ENCODE results near the gene EPB41L5. TPM values are rescaled to one million over a fixed set of nuclear protein-coding genes. Genes with fewer than 3 reads are reported as not detected.
"Not testable (repeated sequence)": the region's sequence is repeated elsewhere in the genome, so short reads cannot be mapped to it uniquely, and the experiment has no call there.

Gene EPB41L5
- total and polyA plus RNA-seq, 10 of the 15 experiments (the other 5 are each of a cell fraction or from before 2014, with no cell fraction given), result 2.1 to 20.4 (median 8.2) TPM

GRCh38 chr2:120134263-120134662, 121.4 kb downstream of the EPB41L5 start:
- FAIRE-seq, result no peak
- Histone ChIP-seq H3K4me1 (ENCODE audit: control insufficient read depth, insufficient read depth, low read length) (no peaks in the 10 kb centered on the region), H3K79me2 (ENCODE audit: control insufficient read depth, insufficient read depth, low read length) (no peaks in the 10 kb centered on the region), H3K9me3 (replicated peaks; ENCODE audit: control insufficient read depth, insufficient read depth, low read length) (no peaks in the 10 kb centered on the region; the same call in 2 of the 3 replicates), H3K36me3 (ENCODE audit: control insufficient read depth in 2 of 2, insufficient read depth in 2 of 2, low read length in 1 of 2) (no peaks in the 10 kb centered on the region), H3K9ac (ENCODE audit: control insufficient read depth, insufficient read depth, low read length) (no peak overlapping the region), H3K27me3 (replicated peaks in 1 of 2; ENCODE audit: control insufficient read depth in 2 of 2, insufficient read depth in 2 of 2, low read length in 1 of 2) (no peaks in the 10 kb centered on the region), H3K4me2 (ENCODE audit: control insufficient read depth, insufficient read depth) (no peak overlapping the region), H2AFZ (ENCODE audit: control insufficient read depth, low read depth, low read length) (no peak overlapping the region), H3K27ac (ENCODE audit: control insufficient read depth, insufficient read depth) (no peak overlapping the region), H4K20me1 (ENCODE audit: control insufficient read depth, insufficient read depth) (no peaks in the 10 kb centered on the region), H3K4me3 (no peak overlapping the region)
- ChIA-PET SMC1A (ENCODE audit: uncharacterized antibody, unreplicated experiment) (no interaction called here), POLR2A (no interaction called here), CTCF (no interaction called here), RAD21 (ENCODE audit: unreplicated experiment) (no interaction called here)
- ATAC-seq, result no peak
- 48% methylated on average over 4 of the region's 4 CpGs for WGBS (ENCODE audit: insufficient coverage, insufficient replicate concordance, low lambda C conversion rate, missing lambda C conversion rate)
- DNase-seq (ENCODE audit: low read depth, low spot score), result no peak
- no TSS peak for BruUV-seq (replicated peaks)
- intact Hi-C loops (cut with micrococcal nuclease; ENCODE audit: unreplicated experiment) (no loop called here), in situ Hi-C loops (cut with MboI) (no loop called here)
- TF ChIP-seq SREBF2 (IDR thresholded peaks at IDR 0.05; ENCODE audit: low read length) (no peak), ZBED1 (IDR thresholded peaks at IDR 0.05; ENCODE audit: borderline replicate concordance) (no peak), GABPA (IDR thresholded peaks at IDR 0.05; ENCODE audit: low read depth) (no peak), RCOR1 (conservative IDR thresholded peaks at IDR 0.05; ENCODE audit: low read depth, low read length) (no peak), TBL1XR1 (IDR thresholded peaks at IDR 0.05; ENCODE audit: low read depth, low read length) (no peak), MLLT1 (IDR thresholded peaks at IDR 0.05) (no peak), NR2C1 (IDR thresholded peaks at IDR 0.05) (no peak), RELA (IDR thresholded peaks at IDR 0.05; ENCODE audit: borderline replicate concordance, partially characterized antibody) (no peak), JUND (IDR thresholded peaks at IDR 0.05; ENCODE audit: low read depth, low read length) (no peak)
- TF ChIP-seq, protein P1, sequence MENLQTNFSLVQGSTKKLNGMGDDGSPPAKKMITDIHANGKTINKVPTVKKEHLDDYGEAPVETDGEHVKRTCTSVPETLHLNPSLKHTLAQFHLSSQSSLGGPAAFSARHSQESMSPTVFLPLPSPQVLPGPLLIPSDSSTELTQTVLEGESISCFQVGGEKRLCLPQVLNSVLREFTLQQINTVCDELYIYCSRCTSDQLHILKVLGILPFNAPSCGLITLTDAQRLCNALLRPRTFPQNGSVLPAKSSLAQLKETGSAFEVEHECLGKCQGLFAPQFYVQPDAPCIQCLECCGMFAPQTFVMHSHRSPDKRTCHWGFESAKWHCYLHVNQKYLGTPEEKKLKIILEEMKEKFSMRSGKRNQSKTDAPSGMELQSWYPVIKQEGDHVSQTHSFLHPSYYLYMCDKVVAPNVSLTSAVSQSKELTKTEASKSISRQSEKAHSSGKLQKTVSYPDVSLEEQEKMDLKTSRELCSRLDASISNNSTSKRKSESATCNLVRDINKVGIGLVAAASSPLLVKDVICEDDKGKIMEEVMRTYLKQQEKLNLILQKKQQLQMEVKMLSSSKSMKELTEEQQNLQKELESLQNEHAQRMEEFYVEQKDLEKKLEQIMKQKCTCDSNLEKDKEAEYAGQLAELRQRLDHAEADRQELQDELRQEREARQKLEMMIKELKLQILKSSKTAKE (IDR thresholded peaks at IDR 0.05; ENCODE audit: low read depth, poor library complexity, severe bottlenecking), result no peak

DNA sequence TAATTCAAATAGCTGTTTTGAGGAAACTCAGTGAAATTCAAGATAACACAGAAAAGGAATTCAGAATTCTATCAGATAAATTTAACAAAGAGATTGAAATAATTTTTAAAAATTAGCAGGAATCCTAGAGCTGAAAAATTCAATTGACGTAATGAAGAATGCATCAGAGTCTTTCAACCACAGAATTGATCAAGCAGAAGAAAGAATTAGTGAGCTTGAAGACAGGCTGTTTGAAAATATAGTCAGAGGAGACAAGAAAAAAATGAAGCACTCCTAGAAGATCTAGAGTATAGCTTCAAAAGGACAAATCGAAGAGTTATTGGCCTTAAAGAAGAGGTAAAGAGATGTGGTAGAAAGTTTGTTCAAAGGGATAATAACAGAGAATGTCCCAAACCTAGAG, 122.1 kb downstream of the EPB41L5 start:
- H3K79me2 ChIP-seq (ENCODE audit: control insufficient read depth, insufficient read depth, low read length); CTCF ChIA-PET; FAIRE-seq; H3K36me3 ChIP-seq (ENCODE audit: control insufficient read depth in 2 of 2, insufficient read depth in 2 of 2, low read length in 1 of 2); RAD21 ChIA-PET (ENCODE audit: unreplicated experiment); H3K9ac ChIP-seq (ENCODE audit: control insufficient read depth, insufficient read depth, low read length); H3K4me2 ChIP-seq (ENCODE audit: control insufficient read depth, insufficient read depth); H4K20me1 ChIP-seq (ENCODE audit: control insufficient read depth, insufficient read depth); BruUV-seq (replicated peaks); H3K4me1 ChIP-seq (ENCODE audit: control insufficient read depth, insufficient read depth, low read length); intact Hi-C loops (cut with micrococcal nuclease; ENCODE audit: unreplicated experiment); ATAC-seq; in situ Hi-C loops (cut with MboI); H2AFZ ChIP-seq (ENCODE audit: control insufficient read depth, low read depth, low read length); DNase-seq (ENCODE audit: low read depth, low spot score); H3K27ac ChIP-seq (ENCODE audit: control insufficient read depth, insufficient read depth); H3K9me3 ChIP-seq (replicated peaks; ENCODE audit: control insufficient read depth, insufficient read depth, low read length); H3K4me3 ChIP-seq; H3K27me3 ChIP-seq (replicated peaks in 1 of 2; ENCODE audit: control insufficient read depth in 2 of 2, insufficient read depth in 2 of 2, low read length in 1 of 2): not testable (repeated sequence)
- WGBS (ENCODE audit: insufficient coverage, insufficient replicate concordance, low lambda C conversion rate, missing lambda C conversion rate), result 39% methylated on average over 2 of the region's 2 CpGs
- ChIA-PET POLR2A (interaction anchor here (0.6 kb wide), 1 partner anchor 12 kb away, joined by 6 read pairs; no protein-coding TSS in a partner anchor), SMC1A (ENCODE audit: uncharacterized antibody, unreplicated experiment) (interaction anchor here (0.6 to 0.9 kb wide), 2 partner anchors 12 to 40 kb away, joined by 3 read pairs; no protein-coding TSS in a partner anchor)

Measured in GM12878 (cell line).